ENCODE data around the gene ADAM8. TPM values are rescaled to one million over a fixed set of nuclear protein-coding genes. Genes with fewer than 3 reads are reported as not detected.

ADAM8 gene
- total RNA-seq, 2 experiments from 2014 or later = 10.0 to 16.3 TPM

DNA sequence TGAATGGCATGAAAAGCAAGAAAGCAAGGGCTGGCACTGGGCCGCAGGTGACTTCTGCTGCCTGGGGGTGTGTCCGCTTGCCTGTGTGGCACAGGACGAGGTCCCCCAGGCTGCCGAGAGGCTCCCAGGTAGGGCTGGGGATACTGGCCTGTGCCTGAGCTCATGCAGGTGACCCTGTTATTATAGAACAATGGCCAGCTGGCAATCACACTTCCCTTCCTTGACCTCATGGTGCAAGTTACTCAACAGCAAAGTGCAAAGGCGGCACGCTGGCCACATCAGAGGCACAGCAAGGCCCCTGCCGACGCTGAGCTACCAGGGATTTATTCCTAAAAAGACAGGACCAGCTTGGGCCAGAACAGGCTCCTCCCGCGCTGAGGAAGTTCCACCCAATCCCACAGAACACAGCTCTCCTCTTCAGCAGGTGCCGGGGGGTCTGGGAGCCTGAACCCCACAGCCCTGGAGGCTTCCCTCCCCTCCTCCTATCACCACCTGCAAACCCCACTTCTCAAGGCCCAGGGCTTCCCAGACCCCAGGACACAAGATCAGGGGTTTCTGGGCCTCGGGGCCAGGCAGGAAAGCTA lies 1.4 kb upstream of the ADAM8 start:
- H4K20me1 ChIP-seq (ENCODE audit: insufficient read depth, low read length) = no peaks in the 10 kb centered on the region
- CTCF ChIA-PET (ENCODE audit: unreplicated experiment) = no interaction called here
- TF ChIP-seq EZH2phosphoT487 (IDR thresholded peaks at IDR 0.05; ENCODE audit: borderline replicate concordance, low read depth, low read length) = no peak
- TF ChIP-seq, protein P1, sequence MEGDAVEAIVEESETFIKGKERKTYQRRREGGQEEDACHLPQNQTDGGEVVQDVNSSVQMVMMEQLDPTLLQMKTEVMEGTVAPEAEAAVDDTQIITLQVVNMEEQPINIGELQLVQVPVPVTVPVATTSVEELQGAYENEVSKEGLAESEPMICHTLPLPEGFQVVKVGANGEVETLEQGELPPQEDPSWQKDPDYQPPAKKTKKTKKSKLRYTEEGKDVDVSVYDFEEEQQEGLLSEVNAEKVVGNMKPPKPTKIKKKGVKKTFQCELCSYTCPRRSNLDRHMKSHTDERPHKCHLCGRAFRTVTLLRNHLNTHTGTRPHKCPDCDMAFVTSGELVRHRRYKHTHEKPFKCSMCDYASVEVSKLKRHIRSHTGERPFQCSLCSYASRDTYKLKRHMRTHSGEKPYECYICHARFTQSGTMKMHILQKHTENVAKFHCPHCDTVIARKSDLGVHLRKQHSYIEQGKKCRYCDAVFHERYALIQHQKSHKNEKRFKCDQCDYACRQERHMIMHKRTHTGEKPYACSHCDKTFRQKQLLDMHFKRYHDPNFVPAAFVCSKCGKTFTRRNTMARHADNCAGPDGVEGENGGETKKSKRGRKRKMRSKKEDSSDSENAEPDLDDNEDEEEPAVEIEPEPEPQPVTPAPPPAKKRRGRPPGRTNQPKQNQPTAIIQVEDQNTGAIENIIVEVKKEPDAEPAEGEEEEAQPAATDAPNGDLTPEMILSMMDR (conservative IDR thresholded peaks at IDR 0.05; ENCODE audit: low read length) = no peak
- BruUV-seq (replicated peaks) = no TSS peak
- POLR2A ChIA-PET = no interaction called here
- no peak overlapping the region for H3K4me3 ChIP-seq (ENCODE audit: low read depth, low read length, poor library complexity, severe bottlenecking)
- H3K27ac ChIP-seq (ENCODE audit: low read depth, low read length, poor library complexity, severe bottlenecking) = peak overlapping the region; percentile 53
- no peaks in the 10 kb centered on the region for H3K79me2 ChIP-seq (ENCODE audit: insufficient read depth, low read depth, low read length)
- peak overlapping the region; percentile 33; the same call in 1 of the 2 replicates for H3K4me2 ChIP-seq (ENCODE audit: low read length)
- H3K9me2 ChIP-seq (ENCODE audit: insufficient read depth, low read length) = no peaks in the 10 kb centered on the region
- H3K4me1 ChIP-seq (ENCODE audit: insufficient read depth, low read length, poor library complexity, severe bottlenecking) = peaks cover 47% of the 10 kb centered on the region
- no peaks in the 10 kb centered on the region for H3K9me3 ChIP-seq (ENCODE audit: low read length)
- intact Hi-C loops (cut with micrococcal nuclease; ENCODE audit: unreplicated experiment) = loop anchor here (5.0 kb wide), 1 partner anchor 136 kb away; no protein-coding TSS in a partner anchor
- H3K36me3 ChIP-seq (ENCODE audit: insufficient read depth, low read length) = peaks cover 6% of the 10 kb centered on the region; the same call in 1 of the 2 replicates
- H2AFZ ChIP-seq (ENCODE audit: low read length) = no peak overlapping the region
- DNase-seq (ENCODE audit: low spot score) = no peak

DNA sequence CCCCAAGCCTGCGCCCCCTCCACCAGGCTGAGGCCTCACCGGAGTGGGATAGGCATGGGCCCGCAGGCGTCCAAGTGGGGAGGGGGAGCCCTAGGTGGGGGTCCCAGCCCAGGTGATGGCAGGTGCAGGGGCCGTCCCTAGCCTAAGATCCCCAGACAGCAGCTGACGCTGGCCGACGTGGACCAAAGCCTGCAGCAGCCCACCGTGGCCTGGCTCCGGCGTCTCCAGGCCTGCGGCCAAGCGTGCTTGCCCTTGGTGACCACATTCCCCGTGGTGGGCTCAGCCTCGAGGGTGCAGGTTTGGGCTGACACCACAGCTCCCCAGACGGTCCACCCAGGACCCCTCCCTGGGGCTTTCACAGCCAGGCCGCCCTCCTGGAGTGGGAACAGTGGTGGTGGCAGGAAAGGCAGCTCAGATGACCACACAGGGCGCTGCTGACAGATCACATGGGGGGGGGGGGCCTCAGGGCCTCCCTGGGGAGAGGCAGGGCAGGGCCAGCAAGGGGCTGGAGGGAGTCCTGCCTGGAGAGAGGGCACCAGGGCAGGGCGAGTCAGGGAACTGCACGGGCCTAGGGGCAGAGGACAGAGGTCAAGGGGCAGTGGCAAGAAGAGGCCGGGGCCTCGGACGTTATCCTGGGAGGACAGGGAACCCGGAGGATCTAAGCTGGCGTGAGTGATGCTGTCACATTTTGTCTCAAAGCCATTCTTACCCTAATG lies 767 bp upstream of the ADAM8 start:
- ChIA-PET CTCF (ENCODE audit: unreplicated experiment) (no interaction called here), POLR2A (no interaction called here)
- intact Hi-C loops (cut with micrococcal nuclease; ENCODE audit: unreplicated experiment) = loop anchor here (5.0 kb wide), 1 partner anchor 135 kb away; no protein-coding TSS in a partner anchor
- Histone ChIP-seq H3K4me1 (ENCODE audit: insufficient read depth, low read length, poor library complexity, severe bottlenecking) (peaks cover 47% of the 10 kb centered on the region), H3K79me2 (ENCODE audit: insufficient read depth, low read depth, low read length) (no peaks in the 10 kb centered on the region), H3K4me2 (ENCODE audit: low read length) (peak overlapping the region; percentile 86), H3K4me3 (ENCODE audit: low read depth, low read length, poor library complexity, severe bottlenecking) (no peak overlapping the region), H3K36me3 (ENCODE audit: insufficient read depth, low read length) (peaks cover 3% of the 10 kb centered on the region; the same call in 1 of the 2 replicates), H4K20me1 (ENCODE audit: insufficient read depth, low read length) (no peaks in the 10 kb centered on the region), H3K9me2 (ENCODE audit: insufficient read depth, low read length) (no peaks in the 10 kb centered on the region), H3K9me3 (ENCODE audit: low read length) (no peaks in the 10 kb centered on the region), H3K27ac (ENCODE audit: low read depth, low read length, poor library complexity, severe bottlenecking) (peak overlapping the region; percentile 53), H2AFZ (ENCODE audit: low read length) (no peak overlapping the region)
- no peak for TF ChIP-seq EZH2phosphoT487 (IDR thresholded peaks at IDR 0.05; ENCODE audit: borderline replicate concordance, low read depth, low read length)
- TF ChIP-seq, protein P1 (conservative IDR thresholded peaks at IDR 0.05; ENCODE audit: low read length) = no peak
- BruUV-seq (replicated peaks) = no TSS peak
- no peak for DNase-seq (ENCODE audit: low spot score)

DNA sequence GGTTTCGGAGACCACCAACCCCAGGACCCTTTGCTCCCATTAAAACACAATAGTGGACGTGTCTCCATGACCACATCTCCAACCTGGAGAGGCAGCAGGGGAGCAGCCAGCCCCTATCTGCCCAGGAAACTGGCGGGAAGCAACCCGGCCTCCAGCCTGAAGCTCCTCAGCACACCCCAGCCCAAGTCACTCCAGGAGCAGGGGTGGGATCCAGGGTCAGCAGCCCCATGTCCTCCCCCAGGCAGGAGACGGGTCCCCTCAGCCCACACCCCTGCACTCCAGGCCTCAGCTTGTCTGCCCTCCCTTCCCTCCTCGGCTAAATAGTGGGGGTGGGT lies 601 bp downstream of the ADAM8 start:
- Histone ChIP-seq H2AFZ (ENCODE audit: low read length) (peak overlapping the region; percentile 34; the same call in 1 of the 2 replicates), H3K4me1 (ENCODE audit: insufficient read depth, low read length, poor library complexity, severe bottlenecking) (peaks cover 47% of the 10 kb centered on the region), H3K79me2 (ENCODE audit: insufficient read depth, low read depth, low read length) (no peaks in the 10 kb centered on the region), H3K4me2 (ENCODE audit: low read length) (peak overlapping the region; percentile 86), H3K27ac (ENCODE audit: low read depth, low read length, poor library complexity, severe bottlenecking) (peak overlapping the region; percentile 45), H3K36me3 (ENCODE audit: insufficient read depth, low read length) (no peaks in the 10 kb centered on the region), H3K4me3 (ENCODE audit: low read depth, low read length, poor library complexity, severe bottlenecking) (peak overlapping the region; percentile 66), H3K9me3 (ENCODE audit: low read length) (no peaks in the 10 kb centered on the region), H4K20me1 (ENCODE audit: insufficient read depth, low read length) (no peaks in the 10 kb centered on the region), H3K9me2 (ENCODE audit: insufficient read depth, low read length) (no peaks in the 10 kb centered on the region)
- no peak for DNase-seq (ENCODE audit: low spot score)
- ChIA-PET CTCF (ENCODE audit: unreplicated experiment) (interaction anchor here (1.0 kb wide), 1 partner anchor 9 kb away, joined by 3 read pairs; no protein-coding TSS in a partner anchor), POLR2A (no interaction called here)
- no peak for TF ChIP-seq EZH2phosphoT487 (IDR thresholded peaks at IDR 0.05; ENCODE audit: borderline replicate concordance, low read depth, low read length)
- TF ChIP-seq, protein P1 (conservative IDR thresholded peaks at IDR 0.05; ENCODE audit: low read length) = no peak
- no TSS peak for BruUV-seq (replicated peaks)
- intact Hi-C loops (cut with micrococcal nuclease; ENCODE audit: unreplicated experiment) = loop anchor here (5.0 kb wide), 1 partner anchor 134 kb away; no protein-coding TSS in a partner anchor

Measured in OCI-LY7 (cell line).